OCI-LY7 (cell line): ENCODE data around the gene NOXA1.

ENCODE experiments used
- EZH2phosphoT487 ChIP-seq: fragments of 200-600 bp; sonication (generic); IDR thresholded peaks from 2 replicates; pipeline ENCODE4 v1.6.1; 2018; ENCODE audit warnings: low read depth, borderline replicate concordance, mild to moderate bottlenecking, mixed run types, antibody characterized with exemption, low read length, moderate library complexity, mixed read lengths
- TF ChIP-seq, protein P1 (sequence below): fragments of 200-600 bp; sonication (generic); conservative IDR thresholded peaks from 2 replicates; pipeline ENCODE4 v1.5.1; 2014; ENCODE audit warnings: mild to moderate bottlenecking, antibody characterized with exemption, low read length, moderate library complexity, mixed read lengths

DNA sequence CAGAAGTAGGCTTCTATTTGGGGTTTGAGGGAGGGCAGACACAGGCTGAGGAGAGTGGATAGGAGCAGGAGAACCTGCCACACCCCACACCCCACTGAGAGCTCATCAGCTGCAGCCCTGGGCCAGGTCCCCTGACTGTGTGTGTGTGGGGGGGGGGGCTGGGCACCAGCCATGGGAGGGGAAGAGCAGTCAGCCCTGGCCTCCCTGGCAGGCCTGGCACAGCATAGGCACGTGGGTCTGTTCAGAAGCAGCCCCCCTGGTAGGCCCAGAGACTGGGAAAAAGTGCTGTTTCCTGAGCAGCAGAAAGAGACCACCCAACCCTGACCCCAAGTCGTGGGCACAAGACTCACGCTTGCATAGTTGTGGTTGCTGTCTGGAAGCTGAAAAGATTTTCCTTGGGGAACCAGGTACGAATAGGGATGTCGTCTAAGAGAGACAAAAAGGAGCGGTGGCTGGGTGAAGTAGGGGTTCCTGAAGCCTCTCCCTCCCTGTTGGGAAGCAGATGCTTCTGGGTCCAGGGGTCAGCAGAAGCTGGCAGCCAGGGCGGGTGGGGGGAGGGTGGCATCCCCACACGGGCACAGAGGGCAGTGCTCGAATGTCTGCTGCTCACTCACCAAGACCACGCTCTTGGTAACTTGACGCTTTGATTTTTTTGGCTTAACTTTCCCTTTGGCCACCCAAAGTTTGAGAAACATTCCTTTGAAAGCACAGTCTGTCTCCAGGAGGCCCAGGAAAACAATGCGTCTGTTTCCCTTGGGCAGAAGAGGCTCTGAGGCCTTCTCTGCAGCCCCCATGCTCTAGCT lies 33.1 kb downstream of the NOXA1 start:
- TF ChIP-seq, protein P1, sequence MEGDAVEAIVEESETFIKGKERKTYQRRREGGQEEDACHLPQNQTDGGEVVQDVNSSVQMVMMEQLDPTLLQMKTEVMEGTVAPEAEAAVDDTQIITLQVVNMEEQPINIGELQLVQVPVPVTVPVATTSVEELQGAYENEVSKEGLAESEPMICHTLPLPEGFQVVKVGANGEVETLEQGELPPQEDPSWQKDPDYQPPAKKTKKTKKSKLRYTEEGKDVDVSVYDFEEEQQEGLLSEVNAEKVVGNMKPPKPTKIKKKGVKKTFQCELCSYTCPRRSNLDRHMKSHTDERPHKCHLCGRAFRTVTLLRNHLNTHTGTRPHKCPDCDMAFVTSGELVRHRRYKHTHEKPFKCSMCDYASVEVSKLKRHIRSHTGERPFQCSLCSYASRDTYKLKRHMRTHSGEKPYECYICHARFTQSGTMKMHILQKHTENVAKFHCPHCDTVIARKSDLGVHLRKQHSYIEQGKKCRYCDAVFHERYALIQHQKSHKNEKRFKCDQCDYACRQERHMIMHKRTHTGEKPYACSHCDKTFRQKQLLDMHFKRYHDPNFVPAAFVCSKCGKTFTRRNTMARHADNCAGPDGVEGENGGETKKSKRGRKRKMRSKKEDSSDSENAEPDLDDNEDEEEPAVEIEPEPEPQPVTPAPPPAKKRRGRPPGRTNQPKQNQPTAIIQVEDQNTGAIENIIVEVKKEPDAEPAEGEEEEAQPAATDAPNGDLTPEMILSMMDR = no peak
- TF ChIP-seq EZH2phosphoT487 = no peak
